Activated T-helper 9 cell treated with anti-CD3 and anti-CD28 coated beads, Interleukin-2, amount 50 U/mL, for 16 hours (primary cell): ENCODE measurements around the gene PEAR1.

Experiments
- DNase-seq: peaks from one replicate; pipeline ENCODE4 v3.0.0-alpha.2; 2020; ENCODE audit warnings: low read depth

The PEAR1 gene

DNA sequence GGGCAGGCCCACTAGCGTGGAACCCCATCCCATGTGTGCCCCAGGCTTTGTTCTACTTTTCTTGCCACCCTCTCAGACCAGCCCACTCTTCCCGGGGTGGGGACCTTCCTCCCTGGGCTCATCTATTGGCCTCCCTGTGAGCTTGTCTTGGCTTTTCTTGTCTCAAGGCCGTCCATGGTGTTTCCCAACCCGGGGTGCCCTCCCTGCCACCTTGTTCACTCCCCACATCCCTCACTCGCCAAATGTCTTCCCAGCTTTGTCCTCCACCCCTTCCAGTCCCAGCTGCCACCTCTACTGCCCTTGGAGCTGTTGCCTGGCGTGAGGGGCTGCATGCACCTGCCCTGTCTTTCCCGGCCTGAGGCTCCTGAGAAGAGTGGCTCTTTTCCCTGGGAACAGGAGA, 45.3 kb downstream of the PEAR1 start:
- no peak for DNase-seq

DNA sequence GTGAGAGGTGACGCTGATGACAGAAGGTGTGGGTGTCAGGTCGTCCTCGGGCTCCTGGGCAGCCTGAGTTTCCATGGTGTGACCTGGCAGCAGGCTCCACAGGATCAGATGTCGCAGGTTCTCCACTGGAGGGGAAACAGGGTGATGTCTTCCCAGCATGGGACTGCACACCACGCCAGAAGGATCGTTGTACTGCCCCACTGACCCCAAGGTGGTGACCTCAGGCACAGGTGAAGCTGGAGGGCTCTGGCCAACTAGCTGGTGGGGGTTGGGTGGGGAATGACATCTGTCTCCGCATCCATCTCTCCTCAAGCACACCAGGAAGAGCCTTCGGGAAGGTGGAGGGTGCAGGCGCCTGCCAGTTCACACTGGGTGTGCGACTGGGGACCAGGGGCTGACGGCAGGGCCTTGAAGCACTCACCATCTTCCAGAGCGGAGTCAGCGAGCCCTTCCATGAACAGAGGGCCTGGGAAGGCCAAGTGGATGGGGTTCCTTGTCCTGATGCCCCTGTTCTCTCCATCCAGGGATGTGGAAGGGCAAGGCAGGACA, 46.3 kb downstream of the PEAR1 start:
- DNase-seq: no peak

DNA sequence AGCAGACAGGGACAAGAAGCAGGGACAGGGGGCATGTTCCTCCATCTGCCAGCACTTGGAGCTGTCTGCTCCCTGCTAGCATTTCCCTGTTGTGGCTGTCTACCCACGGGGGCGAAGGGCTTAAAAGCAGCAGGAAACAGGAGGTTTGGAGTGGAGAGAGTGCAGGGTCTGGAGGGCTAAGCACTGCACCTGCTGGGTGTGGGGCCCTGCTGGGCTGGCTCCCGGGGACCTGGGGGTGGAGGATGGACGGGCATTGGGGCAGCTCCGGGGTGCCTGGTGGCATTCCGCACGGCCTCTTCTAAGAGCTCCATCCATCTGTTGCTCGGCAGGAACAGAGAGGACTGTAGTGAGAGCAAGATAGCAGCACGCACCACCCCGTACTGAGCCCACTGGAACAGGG, 48.2 kb downstream of the PEAR1 start:
- DNase-seq: no peak

DNA sequence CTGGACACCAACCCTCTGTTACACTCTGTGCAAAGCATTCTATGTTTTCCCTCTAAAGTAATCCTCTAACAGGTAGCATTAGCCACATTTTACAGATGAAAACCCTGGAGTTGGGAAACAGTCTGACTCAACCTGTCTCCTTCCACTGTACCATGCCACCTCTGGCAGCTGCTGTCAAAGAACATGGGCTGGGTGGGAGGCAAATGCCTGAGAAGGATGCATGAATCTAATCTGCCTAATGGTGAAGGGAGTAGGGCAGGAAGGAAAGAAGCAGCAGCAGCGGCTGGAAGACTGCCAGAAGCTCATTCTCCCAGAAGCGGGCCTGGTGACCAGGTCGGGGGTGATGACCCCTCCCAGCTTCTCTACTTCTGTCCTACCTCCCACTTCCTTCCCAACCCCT, 48.7 kb downstream of the PEAR1 start:
- no peak for DNase-seq

DNA sequence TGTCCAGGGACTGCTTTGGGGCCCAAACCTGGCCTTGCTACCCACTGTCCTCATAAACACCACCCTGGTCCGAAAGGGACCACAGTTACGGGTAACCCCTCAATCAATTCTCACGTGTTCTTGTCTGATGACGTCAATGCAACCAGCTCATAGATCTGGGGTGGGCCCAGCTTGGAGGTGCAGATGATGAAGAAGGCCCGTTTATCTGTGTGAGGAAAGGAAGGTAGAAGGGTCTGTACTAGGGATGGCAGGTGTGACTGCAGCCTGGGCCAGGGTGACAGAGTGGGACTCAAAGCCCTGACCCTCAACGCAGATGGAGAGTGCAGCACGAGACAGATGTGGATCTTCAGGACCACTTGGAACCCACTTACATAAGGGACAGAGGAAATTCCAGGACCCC, 49.1 kb downstream of the PEAR1 start:
- DNase-seq: no peak

DNA sequence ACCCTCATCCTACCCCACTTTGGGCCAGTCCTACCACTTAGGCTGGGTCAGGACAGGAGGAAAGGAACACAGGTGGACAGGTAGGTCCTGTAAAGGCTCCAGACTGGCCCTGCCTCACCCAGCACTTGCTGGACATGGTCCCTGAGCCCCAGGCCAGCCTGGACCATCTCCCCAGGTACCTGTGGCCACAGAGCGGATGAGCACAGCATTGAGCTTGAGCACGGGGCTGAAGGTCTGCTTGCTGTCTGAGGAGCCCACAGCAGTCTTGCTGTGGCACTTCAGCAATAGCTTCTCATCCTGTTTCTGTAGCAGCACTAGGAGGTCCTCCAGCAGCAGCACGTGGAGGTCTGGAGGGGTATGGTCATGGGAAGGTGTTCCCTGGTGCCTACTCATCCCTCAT, 50.2 kb downstream of the PEAR1 start:
- DNase-seq: no peak

DNA sequence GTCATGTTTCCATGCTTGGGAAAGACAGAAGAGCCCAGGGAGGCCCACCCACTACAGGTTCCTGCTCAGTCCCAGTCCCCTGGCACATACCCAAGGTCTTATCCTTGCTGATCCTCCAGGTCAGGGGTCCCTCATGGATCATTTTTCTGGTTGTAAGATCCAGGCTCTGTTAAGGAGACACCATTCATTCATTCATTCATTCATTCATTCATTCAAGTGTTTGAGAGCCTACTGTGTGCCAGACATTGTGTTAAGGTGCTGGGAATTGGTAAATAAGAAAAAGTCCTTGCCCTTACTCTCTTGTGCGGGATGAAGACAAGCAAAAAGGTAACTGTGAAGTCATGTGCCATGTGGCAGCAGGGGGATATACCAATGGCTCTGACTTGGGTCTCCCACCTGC, 50.8 kb downstream of the PEAR1 start:
- no peak for DNase-seq

DNA sequence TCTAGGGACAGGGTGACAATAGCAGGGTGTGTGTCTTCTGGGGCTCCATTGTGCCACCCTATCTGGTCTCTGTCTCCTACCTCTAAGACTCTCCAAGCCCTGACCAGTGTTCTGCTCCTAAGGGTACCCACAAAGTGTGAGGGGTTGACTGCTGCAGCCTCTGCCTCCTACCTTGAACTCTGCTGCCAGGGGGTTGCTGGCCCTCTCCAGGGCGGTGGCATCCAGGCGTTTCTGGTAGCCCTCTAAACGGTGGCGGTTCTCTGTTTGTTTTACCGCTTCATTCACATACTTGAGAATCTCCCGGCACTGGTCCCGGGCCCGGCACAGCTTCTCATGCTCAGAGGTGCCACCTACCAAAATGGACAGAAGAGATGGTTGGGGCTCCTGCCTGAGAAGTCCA, 51.3 kb downstream of the PEAR1 start:
- DNase-seq: no peak

DNA sequence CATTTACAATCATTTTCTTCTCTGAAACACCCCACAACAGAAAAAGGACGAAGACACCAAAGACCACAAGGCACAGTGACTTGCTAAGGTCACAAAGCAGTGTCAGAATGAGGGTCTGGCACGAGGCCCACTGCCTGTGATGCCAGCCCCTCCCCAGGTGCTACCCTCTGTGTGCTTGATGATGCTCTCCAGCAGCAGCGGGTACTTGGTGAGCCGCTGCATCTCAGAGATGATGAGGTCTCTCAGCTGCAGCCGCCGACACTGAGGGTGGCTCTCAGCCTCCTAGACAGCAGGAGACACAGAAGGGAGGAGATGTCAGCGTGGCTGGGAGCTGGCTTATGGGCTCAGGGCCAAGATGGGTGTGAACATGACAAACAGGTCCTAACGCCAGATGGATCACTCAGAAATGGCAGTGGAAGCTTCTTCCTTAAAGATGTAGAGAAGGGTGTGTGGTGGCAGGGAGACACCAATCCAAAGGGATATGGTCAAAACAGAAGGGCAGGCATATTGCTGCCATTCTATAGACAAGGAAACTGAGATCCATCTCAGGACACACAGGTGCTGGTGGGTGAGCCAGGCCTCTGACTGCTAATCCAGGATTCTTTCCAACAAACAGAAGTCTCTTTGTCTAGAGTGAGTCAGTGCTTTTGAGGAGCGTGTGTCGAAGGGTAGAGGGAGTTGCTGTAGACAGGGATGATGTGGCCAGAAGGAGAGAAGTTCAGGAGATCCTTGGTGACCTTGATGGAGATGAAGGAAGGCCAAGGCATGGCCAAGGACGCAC, 52.6 kb downstream of the PEAR1 start:
- no peak for DNase-seq

DNA sequence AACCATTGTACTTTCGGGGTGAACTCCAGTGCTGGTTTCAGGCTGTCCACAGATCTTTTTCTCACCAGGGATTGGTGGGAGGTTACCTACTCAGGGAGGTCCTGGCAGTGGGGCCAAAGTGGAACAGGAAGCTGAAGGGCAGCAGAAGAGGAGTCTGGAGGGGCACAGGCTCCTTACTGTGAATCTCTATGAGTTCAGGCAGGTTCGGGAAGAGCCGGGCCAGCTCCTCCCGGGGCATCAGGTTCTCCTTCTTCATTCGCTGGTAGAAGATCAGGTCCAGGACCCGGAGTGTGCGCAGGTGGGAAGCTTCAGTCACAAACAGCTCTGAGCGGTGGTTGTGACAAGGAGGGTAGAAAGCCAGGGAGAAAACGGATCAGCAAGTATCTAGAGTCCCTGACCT, 53.6 kb downstream of the PEAR1 start:
- DNase-seq: no peak

DNA sequence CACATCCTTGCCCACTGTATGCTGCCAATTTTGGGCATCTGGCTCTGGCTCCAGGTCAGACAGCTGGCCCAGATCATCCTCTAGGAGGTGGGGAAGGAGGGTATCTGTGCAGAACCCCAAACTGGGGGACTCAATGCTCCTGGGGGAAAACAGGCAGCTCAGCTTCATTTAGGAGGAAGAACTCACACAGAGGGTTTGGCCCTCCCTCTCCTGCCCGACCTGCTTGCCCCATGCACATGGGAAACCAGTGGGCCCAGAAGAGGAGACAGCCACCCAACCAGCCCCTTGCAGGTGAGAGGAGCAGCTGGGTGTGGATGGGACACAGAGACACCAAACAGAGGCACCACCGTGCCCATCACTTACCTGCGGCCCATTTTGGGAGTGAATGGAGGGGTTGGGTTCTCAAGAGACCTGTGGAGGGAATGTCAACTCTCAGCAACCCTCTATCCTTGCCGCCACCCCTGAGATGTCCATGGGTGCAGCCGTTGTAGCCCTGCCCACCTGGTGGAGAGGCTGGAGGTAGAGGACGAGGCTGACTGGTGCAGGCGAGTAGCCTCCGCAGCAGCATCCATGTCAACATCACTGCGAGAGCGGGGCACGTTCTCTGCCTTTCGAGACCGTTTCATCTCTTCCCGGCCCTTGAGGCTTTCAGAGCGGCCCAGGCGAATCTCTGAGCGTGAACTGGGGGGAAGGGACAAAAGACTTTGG, 54.5 kb downstream of the PEAR1 start:
- no peak for DNase-seq

DNA sequence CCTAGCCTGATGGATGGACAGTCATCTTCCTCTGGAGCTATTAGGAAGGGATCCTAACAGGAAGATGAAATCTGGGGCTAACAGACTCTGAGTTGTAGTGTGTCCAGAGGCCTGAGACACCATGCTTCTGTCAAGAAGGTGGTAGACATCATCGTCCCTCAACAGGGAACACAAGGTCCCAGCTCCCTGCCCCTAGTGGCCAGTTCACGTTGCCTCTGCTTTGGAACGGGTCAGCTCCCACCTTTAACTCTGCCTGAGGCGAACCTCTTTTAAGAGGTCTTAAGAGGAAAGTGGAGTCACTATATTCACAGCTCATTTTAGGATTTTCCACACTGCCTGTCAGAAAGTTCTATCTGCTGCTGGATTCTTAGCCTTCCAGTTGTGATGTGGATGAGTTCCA, 55.2 kb downstream of the PEAR1 start:
- DNase-seq: no peak

DNA sequence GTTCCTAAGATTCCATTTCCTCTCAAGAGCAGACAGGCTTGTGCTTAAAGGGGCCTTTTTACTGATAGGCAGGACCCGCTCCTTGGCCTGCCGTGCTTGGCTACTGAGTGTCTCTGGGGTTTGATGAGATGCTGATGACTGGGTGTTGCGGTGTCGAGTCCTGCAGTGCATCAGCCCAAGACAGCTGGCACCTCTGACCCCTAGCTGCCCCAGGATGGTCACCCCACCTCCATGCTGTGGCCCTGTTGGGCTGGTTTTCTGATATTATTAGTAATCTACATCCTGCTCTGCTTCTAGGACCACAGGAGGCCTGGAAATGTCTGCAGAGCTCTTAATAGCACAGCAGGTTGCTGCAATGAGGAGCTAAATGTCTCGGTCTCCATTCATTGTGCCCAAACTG, 55.6 kb downstream of the PEAR1 start:
- DNase-seq: no peak

DNA sequence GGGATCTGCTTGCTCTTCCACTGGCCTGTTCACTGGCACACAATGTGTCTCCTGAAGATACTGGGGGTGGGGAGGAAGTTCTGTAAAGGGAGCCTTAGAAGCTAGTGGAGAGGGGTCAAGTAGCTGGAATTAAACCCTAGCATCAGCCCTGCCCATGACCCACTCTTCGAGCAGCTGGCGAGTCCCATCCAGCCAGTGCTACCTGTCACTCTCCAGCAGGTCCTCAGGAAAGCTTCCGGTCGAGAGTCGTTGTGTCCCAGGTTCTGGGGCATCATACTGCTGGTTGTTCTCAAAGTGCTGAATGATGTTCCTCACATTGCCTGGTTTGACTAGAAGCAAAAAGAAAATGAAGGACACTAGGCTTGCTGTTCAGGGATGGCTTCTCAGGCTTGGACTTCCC, 57.9 kb downstream of the PEAR1 start:
- no peak for DNase-seq

DNA sequence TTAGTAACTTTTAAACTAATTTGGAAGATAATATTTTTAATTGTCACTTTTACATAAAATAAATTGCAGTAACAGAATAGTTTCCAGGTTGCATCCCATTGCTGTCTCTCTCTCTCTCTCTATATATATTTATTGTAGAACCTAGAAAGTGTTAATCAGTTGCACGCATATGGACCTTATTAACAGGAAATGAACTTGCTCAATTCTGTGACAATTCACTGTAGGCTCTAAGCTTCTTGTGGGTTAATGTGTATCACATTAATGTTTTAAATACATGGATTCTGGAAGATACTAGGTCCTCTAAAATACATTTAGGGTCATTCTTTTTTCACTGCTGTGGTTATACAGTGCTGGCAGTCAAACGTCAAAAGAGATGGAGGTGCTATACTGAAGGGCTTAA, 60.1 kb downstream of the PEAR1 start:
- no peak for DNase-seq

DNA sequence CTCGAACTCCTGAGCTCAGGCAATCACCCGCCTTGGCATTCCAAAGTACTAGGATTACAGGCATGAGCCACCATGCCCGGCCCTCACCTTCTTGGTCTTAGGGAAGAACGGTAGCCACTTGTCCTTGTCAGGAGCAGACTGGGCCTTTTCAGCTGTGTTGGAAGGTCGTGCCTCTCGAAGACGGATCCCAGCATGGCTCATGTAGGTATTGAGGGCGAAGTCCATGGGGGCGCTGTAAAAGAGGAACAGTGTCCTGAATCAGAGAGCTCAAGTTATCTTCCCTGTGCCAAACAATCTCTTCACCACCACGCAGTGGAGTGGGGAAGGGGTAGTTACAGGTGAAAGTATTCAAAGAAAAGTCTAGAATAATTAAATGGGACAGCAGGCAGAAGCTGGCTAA, 62.8 kb downstream of the PEAR1 start:
- DNase-seq: no peak

DNA sequence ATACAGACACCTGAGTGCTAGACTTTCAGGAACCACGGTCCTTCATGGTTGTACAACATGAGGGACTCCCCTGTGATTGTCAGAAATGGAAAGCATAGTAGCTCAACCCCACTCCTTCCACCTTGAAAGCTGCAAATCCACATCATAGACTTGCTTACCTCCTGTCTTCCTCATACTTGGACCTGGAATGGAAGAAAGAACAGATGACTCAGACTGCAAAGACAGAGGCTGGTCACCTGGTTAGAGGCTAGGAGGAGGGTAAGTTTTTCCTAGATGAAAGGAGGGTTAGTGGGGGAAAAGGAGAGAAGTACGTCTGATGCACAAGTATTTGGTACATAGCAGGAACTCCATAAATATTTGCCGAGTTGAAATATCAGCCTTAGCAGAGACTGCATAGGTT, 64.1 kb downstream of the PEAR1 start:
- DNase-seq: no peak

DNA sequence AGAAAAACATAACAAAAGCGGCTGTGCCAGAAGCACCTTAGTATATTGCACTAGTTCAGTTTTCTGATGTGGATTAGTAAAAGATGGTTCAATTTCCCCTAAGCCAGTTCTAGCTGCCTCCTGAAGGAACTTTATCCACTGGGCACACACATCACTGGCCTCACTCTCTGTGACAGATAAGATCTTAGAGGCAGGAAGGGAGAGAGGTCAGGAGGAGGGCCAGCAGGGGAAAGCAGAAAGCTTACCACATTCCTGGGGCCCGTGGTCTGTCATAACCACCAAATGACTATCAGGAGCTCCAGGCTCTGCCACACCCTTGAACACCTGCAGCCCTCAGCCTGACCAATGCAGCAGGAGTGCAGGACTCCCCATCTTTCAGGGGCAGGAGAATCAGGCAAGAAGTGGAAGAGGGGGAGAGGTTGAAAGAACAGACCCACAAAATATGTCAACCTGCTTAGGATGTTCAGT, 64.8 kb downstream of the PEAR1 start:
- no peak for DNase-seq

DNA sequence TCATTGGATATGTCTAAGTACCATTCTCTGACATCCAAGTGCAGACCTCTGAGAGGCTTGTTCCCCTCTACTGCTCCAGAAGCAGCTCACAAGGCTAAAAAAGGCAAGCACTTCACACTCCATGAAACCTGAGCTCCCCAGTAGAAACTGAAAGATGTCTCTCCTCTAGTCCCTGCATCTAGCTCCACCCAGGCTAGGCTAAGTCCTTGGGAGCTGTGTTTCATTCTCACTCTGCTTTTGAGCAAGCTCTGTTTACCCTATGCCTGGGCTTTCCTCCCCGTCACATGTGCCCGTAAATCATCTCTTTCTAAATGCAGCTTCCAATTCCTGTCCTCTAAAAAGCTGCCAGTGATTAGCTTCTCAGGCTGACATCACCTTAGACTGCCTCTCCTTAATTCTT, 65.9 kb downstream of the PEAR1 start:
- no peak for DNase-seq

DNA sequence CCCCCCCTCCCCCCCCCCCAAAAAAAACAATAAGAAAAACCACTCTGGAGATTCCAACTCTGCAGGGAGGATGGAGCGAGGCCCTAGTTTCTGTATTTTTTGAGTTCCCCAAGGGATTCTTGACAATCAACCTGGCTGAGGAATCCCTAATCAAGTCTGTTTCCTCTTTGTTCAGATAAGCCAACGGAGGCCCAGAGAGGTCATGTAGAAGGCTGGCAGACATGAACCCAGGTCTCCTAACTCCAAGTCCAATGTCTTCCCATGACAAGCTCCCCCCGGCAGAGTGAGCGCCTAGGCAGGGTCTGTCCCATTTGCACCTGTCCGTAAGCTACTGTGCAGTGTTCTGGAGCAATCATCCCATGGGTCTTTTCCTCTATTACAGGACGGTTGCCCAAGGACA, 66.4 kb downstream of the PEAR1 start:
- DNase-seq: no peak

DNA sequence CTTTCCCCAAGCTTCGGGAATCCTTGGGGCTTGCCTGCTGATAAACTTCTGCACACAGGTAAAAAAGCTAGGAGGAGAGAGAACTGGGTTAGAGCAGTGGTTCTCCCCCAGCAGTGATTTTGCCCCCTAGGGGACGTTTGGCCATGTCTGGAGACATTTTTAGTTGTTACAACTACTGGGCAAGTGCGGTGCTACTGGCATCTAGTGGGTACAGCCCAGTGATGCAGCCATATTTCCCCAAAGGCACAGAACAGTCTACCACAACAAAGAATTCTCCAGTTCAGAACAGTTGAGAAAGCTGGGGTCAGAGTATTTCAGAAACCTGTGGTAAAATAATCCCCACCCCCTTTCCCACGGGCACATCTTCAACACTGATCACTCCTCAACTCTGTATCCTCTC, 68.2 kb downstream of the PEAR1 start:
- no peak for DNase-seq

DNA sequence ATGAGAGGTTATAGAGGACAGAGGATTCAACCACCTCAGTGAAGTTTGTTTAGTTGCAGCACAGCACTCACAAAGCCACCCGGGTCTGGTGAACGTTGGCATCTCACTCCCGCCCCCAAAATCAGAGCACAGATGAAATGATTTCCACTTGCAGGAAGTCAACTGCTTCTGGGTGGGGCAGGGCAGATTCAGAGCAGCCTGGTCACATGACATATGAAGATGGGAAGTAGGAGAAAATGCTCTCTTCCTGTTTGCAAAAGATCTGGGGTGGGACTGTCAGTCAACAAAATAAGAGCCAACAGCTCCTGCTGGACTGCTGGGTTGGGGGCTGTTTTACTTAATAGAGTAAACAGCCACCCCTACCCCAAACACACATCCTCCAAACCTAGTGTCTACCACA, 70.1 kb downstream of the PEAR1 start:
- no peak for DNase-seq

DNA sequence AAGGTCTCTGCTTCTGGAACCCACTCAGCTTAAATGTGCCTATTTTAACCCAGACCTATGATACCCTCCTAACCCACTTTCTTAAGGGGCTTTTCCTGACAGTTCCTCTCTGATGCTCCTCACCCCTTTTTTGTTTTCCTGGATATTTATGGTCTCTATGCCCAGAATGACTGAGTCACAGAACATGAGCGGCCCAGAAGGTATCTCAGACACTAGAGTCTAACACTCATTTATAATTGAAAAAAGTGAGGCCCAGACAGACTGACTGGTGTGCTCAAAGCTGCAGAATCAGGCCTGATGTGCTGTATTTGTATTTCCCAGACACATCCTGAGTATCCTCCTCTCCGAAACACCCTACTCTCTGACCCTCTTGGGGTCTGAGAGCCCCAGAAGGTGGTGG, 70.9 kb downstream of the PEAR1 start:
- DNase-seq: no peak
